ENCODE measurements around the gene OR10D3. TPM values are rescaled to one million over a fixed set of nuclear protein-coding genes. Genes with fewer than 3 reads are reported as not detected.
"Not testable (repeated sequence)": the region's sequence is repeated elsewhere in the genome, so short reads cannot be mapped to it uniquely, and the experiment has no call there.

The OR10D3 gene
- total RNA-seq, 2 experiments from 2014 or later = not detected

GRCh38 chr11:124224618-124225423 lies 41.7 kb downstream of the OR10D3 start:
- H3K9me3 Mint-ChIP-seq (ENCODE audit: insufficient read depth); POLR2A ChIA-PET; H3K4me3 Mint-ChIP-seq; DNase-seq; ATAC-seq; CTCF ChIA-PET; H3K4me1 Mint-ChIP-seq (ENCODE audit: low read depth); H3K27me3 Mint-ChIP-seq (ENCODE audit: low read depth); H3K36me3 Mint-ChIP-seq (ENCODE audit: low read depth); H3K27ac Mint-ChIP-seq: not testable (repeated sequence)

DNA sequence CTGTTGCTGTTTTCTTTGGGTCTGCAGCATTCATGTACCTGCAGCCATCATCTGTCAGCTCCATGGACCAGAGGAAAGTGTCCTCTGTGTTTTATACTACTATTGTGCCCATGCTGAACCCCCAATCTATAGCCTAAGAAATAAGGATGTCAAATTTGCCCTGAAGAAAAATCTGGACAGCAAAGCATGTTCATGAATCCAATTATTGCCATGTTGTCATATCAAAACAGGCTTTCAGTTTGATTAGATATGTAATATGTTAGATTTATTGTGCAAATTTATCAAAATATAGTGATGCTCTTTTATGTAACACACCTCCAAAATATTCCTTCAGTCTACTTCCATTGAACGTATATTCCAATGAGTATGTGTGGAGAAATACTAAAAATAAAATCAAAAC lies 42.3 kb downstream of the OR10D3 start:
- ChIA-PET POLR2A (no interaction called here), CTCF (no interaction called here)
- Mint-ChIP-seq H3K4me3 (no peak overlapping the region), H3K4me1 (ENCODE audit: low read depth) (no peaks in the 10 kb centered on the region), H3K27ac (no peak overlapping the region), H3K27me3 (ENCODE audit: low read depth) (no peaks in the 10 kb centered on the region), H3K9me3 (ENCODE audit: insufficient read depth) (no peaks in the 10 kb centered on the region), H3K36me3 (ENCODE audit: low read depth) (no peaks in the 10 kb centered on the region)
- ATAC-seq (no peak), DNase-seq (no peak)

- H3K9me3 Mint-ChIP-seq (ENCODE audit: insufficient read depth) = no peaks in the 10 kb centered on the region
- no peaks in the 10 kb centered on the region for H3K4me1 Mint-ChIP-seq (ENCODE audit: low read depth)
- H3K36me3 Mint-ChIP-seq (ENCODE audit: low read depth) = no peaks in the 10 kb centered on the region
- POLR2A ChIA-PET = no interaction called here
- CTCF ChIA-PET = no interaction called here
- no peak for DNase-seq
- no peaks in the 10 kb centered on the region for H3K27me3 Mint-ChIP-seq (ENCODE audit: low read depth)
- H3K4me3 Mint-ChIP-seq = no peak overlapping the region
- no peak overlapping the region for H3K27ac Mint-ChIP-seq
- ATAC-seq = no peak
Observed at GRCh38 chr11:124233376-124233775, 50.2 kb downstream of the OR10D3 start.

Other genes starting within 250 kb of the OR10D3 start
- not detected for gene OR4D5, start 243.7 kb upstream of the OR10D3 start, total RNA-seq
- gene OR6T1, start 239.5 kb upstream of the OR10D3 start, total RNA-seq = not detected
- not detected for gene OR10S1, start 205.6 kb upstream of the OR10D3 start, total RNA-seq
- not detected for gene OR10G6, start 188.2 kb upstream of the OR10D3 start, total RNA-seq
- gene OR10G4, start 170.3 kb upstream of the OR10D3 start, total RNA-seq = not detected
- gene OR10G9, start 160.3 kb upstream of the OR10D3 start, total RNA-seq = not detected
- gene OR10G8, start 156.5 kb upstream of the OR10D3 start, total RNA-seq = not detected
- gene OR10G7, start 142.0 kb upstream of the OR10D3 start, total RNA-seq = not detected
- gene VWA5A, start 67.9 kb upstream of the OR10D3 start, total RNA-seq = 1 to 10 TPM; 3.3 to 3.8 TPM
- gene OR8G1, start 57.8 kb downstream of the OR10D3 start, total RNA-seq = not detected
- not detected for gene OR8G5, start 73.0 kb downstream of the OR10D3 start, total RNA-seq
- not detected for gene OR8D1, start 130.6 kb downstream of the OR10D3 start, total RNA-seq
- not detected for gene OR8D2, start 136.9 kb downstream of the OR10D3 start, total RNA-seq
- gene OR8B2, start 201.2 kb downstream of the OR10D3 start, total RNA-seq = not detected
- not detected for gene OR8B3, start 215.7 kb downstream of the OR10D3 start, total RNA-seq
- gene OR8B4, start 241.5 kb downstream of the OR10D3 start, total RNA-seq = not detected